ENCODE measurements around the gene SGIP1.

DNA sequence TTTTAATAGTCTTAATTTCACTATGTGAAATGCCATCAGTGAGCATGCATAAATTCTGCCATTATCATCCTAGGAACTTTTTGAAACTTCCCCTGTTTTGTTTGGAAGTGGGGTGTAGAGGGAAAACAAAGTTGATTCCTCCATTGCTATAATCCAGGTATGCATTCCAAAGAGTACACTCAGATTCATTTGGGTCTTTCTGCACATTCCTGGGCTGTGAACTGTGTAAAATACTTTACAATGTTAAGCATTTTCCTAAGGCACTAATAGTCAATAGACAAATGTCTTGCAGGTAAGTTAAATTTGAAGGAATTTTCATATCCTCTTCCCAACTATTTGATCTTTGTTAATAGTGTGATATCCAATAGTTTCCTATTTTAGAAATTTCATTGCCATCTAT, 36.2 kb downstream of the SGIP1 start:
- TF ChIP-seq POLR2A (IDR thresholded peaks at IDR 0.05) (no peak), EP300 (IDR thresholded peaks at IDR 0.05) (no peak)
- TF ChIP-seq, protein P1, sequence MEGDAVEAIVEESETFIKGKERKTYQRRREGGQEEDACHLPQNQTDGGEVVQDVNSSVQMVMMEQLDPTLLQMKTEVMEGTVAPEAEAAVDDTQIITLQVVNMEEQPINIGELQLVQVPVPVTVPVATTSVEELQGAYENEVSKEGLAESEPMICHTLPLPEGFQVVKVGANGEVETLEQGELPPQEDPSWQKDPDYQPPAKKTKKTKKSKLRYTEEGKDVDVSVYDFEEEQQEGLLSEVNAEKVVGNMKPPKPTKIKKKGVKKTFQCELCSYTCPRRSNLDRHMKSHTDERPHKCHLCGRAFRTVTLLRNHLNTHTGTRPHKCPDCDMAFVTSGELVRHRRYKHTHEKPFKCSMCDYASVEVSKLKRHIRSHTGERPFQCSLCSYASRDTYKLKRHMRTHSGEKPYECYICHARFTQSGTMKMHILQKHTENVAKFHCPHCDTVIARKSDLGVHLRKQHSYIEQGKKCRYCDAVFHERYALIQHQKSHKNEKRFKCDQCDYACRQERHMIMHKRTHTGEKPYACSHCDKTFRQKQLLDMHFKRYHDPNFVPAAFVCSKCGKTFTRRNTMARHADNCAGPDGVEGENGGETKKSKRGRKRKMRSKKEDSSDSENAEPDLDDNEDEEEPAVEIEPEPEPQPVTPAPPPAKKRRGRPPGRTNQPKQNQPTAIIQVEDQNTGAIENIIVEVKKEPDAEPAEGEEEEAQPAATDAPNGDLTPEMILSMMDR (IDR thresholded peaks at IDR 0.05): no peak
